ENCODE measurements around the gene GRB7.
"Not testable (repeated sequence)": the region's sequence is repeated elsewhere in the genome, so short reads cannot be mapped to it uniquely, and the experiment has no call there.

Gene GRB7

DNA sequence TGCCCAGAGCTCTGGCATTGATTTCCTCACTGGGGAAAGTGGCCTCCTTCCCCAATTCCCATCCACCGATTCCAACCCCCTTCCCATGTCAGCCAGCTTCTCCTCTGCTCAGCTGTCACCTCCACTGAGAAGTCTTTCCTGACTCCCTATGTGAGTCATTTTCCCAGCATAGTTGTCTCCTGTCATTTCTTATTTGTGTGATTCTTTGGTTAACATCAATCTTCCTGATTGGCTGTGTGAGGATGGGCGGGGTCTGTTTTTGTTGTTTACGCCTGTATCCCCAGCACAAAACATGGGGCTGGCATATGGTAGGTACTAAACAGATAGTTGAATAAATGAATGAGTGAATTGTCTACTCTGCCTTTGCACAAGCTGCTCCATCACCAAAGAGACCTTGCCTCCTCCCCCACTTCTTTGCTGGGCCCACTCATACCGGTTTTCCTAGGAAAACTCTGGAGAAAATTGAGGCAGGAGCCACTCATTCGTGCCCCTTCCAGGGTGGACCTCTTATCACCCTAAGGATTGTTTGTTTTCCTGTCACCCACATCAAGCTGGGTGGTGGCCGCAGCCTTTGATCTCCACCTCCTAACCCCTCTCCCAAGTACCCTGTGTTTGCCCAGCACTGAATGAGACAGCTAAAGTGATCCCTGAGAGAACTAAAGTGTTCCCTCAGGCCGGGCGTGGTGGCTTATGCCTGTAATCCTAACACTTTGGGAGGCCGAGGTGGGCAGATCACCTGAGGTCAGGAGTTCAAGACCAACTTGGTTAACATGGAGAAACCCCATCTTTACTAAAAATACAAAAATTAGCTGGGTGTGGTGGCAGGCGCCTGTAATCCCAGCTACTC lies 1.2 kb upstream of the GRB7 start:
- DNase-seq (ENCODE audit: low spot score), result peak; percentile 46

GRCh38 chr17:39737206-39737759 lies 455 bp upstream of the GRB7 start:
- no peak for DNase-seq (ENCODE audit: low spot score)

DNA sequence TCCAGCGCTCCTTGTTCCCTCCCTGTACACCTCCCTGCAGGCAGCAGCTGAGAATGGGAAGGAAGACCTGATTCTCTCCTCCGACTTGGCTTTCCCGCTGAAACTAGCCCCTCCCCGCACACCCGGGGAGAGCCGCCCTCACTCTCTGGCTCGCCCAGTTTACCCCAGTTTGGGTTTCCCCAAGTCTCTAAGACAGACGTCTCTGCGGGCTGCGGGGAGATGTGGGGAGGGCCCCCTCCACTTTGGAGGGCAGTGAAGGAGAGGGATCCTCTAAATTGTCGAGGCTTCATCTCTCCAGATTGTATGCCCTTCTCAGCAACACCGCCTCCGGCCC lies 797 bp downstream of the GRB7 start:
- DNase-seq (ENCODE audit: low spot score), result no peak

GRCh38 chr17:39738983-39739884 lies 1.5 kb downstream of the GRB7 start:
- no peak for DNase-seq (ENCODE audit: low spot score)

DNA sequence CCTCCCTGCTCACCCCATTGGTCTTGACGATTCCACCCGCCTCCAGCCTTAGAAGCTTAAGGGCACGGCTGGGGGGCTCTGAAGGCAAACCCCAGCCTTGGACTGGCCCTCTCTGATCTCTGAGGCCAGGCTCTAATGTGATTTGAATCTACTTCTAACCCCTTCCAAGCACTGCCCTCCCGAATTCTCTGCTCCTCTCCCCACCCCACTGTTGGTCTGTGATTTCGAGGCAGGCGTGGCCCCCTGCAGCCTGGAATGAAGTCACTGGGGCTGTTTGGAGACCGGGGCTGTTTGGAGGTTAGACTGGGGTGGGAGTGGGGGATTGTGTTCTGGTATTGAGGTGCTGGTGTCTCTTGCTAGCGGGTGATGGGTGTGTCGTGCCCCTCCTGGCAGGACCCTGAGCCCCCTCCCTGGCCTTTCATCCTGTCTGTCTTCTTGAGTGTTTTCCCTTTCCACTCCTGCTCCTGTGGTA lies 2.2 kb downstream of the GRB7 start:
- DNase-seq (ENCODE audit: low spot score), result no peak

GRCh38 chr17:39740357-39741111 lies 2.8 kb downstream of the GRB7 start:
- no peak for DNase-seq (ENCODE audit: low spot score)

DNA sequence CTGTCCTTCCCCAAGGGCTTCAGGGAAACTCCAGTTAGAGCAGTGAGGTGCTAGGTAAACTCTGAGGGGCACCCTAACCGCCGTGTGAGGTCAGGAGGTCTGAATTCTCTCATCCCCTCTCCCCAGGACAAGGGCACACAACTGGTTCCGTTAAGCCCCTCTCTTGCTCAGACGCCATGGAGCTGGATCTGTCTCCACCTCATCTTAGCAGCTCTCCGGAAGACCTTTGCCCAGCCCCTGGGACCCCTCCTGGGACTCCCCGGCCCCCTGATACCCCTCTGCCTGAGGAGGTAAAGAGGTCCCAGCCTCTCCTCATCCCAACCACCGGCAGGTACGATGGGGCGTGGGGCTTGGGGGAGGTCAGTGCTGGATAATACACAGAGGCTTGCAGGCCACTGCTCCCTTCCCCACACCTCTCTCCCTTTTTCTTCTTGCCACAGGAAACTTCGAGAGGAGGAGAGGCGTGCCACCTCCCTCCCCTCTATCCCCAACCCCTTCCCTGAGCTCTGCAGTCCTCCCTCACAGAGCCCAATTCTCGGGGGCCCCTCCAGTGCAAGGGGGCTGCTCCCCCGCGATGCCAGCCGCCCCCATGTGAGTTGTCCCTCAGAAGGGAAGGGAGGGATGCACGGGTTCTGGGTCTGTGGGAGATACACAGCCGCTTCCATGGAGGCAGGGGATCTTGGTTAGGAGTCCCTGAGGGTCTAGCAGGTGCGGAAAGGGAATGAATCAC lies 4.6 kb downstream of the GRB7 start:
- DNase-seq (ENCODE audit: low spot score), result no peak

DNA sequence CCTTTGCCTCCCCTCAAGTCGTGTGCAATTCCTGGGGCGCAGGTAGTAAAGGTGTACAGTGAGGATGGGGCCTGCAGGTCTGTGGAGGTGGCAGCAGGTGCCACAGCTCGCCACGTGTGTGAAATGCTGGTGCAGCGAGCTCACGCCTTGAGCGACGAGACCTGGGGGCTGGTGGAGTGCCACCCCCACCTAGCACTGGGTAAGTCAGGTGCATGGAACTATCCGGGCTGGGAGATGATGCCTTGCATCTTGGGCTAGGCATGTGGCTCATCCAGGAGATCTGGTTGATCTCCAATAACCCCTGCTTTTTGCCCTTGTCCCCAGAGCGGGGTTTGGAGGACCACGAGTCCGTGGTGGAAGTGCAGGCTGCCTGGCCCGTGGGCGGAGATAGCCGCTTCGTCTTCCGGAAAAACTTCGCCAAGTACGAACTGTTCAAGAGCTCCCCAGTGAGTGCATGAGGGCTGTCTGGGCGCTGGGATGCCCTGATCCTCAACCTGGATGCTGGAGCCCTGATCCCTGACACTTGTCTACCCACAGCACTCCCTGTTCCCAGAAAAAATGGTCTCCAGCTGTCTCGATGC lies 5.2 kb downstream of the GRB7 start:
- no peak for DNase-seq (ENCODE audit: low spot score)

GRCh38 chr17:39744075-39744835 lies 6.5 kb downstream of the GRB7 start:
- no peak for DNase-seq (ENCODE audit: low spot score)

DNA sequence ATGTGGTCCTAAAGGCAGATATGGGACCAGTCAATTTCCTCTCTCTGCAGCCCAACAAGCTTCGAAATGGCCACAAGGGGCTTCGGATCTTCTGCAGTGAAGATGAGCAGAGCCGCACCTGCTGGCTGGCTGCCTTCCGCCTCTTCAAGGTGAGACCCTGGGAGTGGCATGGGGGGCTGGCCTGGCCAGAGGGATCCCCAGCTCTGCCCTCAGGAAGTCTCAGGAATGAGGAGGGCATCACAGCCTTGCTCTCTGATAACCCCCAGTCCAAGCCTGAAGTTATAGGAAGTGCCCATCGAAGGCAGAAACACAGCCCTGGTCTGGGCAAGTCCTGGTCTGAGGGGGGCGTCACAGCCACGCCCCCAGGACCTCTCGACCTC lies 7.1 kb downstream of the GRB7 start:
- DNase-seq (ENCODE audit: low spot score), result no peak

GRCh38 chr17:39745335-39746144 lies 7.8 kb downstream of the GRB7 start:
- DNase-seq (ENCODE audit: low spot score), result no peak

GRCh38 chr17:39746145-39746461 lies 8.4 kb downstream of the GRB7 start:
- no peak for DNase-seq (ENCODE audit: low spot score)

DNA sequence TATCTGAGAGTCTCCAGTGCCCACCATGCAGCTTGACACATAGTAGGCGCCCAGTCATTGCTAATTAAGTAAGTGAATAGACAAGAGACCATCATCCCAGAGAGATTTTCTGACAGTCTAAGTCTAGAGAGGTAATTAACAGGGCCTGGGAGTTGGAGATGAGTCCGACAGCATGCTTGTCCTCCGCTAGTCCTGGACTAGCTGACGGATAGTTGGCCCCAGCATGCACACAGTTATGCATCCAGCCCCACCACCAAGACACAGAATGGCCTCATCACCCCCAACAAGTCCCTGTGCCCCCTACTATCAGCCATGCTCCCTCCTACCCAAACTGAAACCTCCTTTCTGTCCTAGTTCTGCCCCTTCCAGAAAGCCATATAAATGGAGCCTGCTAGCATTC lies 10.0 kb downstream of the GRB7 start:
- DNase-seq (ENCODE audit: low spot score), result no peak

DNA sequence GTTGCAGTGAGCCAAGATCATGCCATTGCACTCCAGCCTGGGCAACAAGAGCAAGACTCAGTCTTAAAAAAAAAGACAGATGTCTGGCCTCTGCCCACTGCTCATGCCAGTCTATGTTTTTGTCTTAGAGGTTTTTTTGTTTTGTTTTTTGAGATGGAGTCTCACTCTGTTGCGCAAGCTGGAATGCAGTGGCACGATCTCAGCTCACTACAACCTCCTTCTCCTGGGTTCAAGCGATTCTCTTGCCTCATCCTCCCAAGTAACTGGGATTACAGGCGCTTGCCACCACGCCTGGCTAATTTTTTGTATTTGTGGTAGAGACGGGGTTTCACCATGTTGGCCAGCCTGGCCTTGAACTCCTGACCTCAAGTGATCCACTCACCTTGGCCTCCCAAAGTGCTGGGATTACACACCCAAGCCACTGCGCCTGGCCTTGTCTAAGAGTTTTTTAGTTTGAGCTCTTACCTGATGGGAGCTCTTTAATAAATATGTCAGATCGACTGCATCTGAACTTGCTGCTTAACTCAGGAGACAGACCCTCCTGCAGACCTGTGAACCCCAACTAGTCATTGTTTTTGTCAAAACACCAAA lies 10.8 kb downstream of the GRB7 start:
- not testable (repeated sequence) for DNase-seq (ENCODE audit: low spot score)

- no peak for DNase-seq (ENCODE audit: low spot score)
These were observed 12.6 kb downstream of the GRB7 start for GRCh38 chr17:39750131-39751015.

DNA sequence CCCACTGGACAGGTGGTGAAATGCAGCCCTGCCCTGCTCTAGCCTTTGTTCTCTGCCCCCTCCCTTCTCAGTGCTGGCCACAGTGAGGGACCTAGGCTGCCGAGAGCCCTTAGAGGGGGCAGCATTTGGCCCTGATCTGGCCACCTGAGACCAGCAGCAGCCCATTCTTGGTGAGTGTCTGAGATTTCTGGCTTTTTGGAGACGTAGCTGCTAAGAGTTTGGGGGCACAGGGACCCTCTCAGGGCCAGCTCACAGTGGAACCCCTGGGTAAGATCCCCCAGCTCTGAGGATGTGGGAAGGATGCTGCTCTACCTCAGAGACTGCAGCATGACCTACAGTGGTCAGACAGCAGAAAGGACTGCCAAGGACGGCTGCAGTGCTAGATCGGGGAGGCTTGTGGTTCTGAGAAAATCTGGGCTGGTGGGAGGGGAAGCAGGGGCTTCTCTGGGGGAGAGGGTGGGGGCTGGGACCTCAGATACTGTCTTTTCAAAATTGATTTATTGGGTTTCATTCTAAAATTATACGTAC lies 13.3 kb downstream of the GRB7 start:
- no peak for DNase-seq (ENCODE audit: low spot score)

DNA sequence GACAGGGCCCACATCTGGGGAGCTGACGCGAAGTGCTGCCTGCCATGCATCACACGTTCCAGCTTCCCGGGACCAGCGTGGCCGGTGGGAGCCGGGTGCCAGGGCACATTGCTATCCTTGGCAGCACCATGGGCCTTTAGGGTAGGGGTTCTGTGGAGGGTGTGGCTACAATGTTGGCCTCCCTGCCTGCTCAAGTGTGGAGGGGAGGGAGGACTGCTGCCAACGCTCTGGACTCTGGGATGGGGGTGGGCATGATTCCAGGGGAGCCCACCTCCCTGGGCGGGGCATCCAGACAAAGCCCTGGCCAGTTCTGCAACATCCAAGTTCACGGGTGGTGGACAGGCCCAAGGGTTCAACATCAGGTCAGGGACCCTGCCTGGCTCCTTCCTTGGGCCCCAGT lies 13.9 kb downstream of the GRB7 start:
- DNase-seq (ENCODE audit: low spot score), result no peak

Data from RKO (cell line).